NT2/D1 (cell line): ENCODE measurements around the gene FBXL7.

ENCODE experiments used
- YY1 ChIP-seq: IDR thresholded peaks from 2 replicates; pipeline ENCODE4 v1.6.1; 2011; ENCODE audit not compliant: insufficient read length, insufficient read depth
- ZNF274 ChIP-seq: IDR thresholded peaks from 2 replicates; pipeline ENCODE4 v1.6.1; 2011; ENCODE audit warnings: mild to moderate bottlenecking, low read depth, low read length

- TF ChIP-seq ZNF274 (no peak), YY1 (no peak)
Observed at GRCh38 chr5:15483351-15484097, 16.5 kb upstream of the FBXL7 start.
